GM12864 (cell line): ENCODE results near the gene ATG2B.

Source experiments
- DNase-seq: peaks from one replicate; pipeline ENCODE4 v3.0.0-alpha.2; 2011; ENCODE audit warnings: low read depth
- H3K4me3 ChIP-seq: 2 replicates; pipeline ENCODE4 v1.5.1; 2011; ENCODE audit warnings: mild to moderate bottlenecking, low read depth, low read length, control low read depth
- TF ChIP-seq, protein P1 (sequence below): IDR thresholded peaks from 2 replicates; pipeline ENCODE4 v1.5.1; 2011; ENCODE audit warnings: low read depth, mild to moderate bottlenecking, moderate library complexity, low read length, control low read depth, inconsistent platforms; ENCODE audit errors: missing control alignments

Gene ATG2B

DNA sequence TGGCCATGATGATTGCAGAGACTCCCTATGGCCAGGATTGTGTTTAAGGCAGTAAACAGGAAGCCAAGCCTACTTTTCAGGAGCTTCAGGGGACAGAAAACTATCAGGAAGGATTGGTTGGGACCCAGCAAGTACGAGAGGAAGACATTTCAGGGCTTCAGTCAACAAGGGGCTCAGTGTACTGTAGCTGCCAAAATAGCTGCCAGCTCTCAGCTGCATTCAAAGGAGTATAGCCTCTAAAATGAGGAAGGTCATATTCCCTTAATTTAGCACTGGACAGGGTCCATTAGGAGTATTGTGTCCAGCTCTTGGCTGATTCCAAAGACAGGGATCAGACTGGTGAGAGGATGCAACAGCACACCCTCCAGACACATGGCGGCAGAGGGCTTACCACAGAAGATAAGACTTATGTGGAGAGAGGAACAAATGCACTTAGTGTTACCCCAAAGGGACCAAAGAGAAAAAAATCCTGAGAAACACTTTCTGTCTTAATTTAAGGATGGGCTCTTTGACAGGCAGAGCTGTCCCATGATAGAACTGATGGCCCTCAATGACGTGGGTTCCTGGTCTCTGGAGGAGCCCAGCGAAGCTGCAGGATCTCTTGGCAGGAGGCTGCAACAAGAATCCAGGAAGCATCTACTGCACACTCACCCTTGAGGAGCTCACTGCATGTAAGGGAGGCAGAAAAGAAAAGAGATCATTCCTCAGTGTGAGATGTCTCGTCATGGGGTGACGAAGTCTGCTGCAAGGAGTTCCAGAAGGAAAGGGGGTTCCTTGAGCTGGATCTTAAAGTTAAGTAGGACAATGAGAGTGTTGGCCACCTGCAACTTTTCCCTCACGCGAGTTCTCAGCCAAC, 92.3 kb downstream of the ATG2B start:
- DNase-seq = no peak
- TF ChIP-seq, protein P1, sequence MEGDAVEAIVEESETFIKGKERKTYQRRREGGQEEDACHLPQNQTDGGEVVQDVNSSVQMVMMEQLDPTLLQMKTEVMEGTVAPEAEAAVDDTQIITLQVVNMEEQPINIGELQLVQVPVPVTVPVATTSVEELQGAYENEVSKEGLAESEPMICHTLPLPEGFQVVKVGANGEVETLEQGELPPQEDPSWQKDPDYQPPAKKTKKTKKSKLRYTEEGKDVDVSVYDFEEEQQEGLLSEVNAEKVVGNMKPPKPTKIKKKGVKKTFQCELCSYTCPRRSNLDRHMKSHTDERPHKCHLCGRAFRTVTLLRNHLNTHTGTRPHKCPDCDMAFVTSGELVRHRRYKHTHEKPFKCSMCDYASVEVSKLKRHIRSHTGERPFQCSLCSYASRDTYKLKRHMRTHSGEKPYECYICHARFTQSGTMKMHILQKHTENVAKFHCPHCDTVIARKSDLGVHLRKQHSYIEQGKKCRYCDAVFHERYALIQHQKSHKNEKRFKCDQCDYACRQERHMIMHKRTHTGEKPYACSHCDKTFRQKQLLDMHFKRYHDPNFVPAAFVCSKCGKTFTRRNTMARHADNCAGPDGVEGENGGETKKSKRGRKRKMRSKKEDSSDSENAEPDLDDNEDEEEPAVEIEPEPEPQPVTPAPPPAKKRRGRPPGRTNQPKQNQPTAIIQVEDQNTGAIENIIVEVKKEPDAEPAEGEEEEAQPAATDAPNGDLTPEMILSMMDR = no peak
- H3K4me3 ChIP-seq = no peak overlapping the region

DNA sequence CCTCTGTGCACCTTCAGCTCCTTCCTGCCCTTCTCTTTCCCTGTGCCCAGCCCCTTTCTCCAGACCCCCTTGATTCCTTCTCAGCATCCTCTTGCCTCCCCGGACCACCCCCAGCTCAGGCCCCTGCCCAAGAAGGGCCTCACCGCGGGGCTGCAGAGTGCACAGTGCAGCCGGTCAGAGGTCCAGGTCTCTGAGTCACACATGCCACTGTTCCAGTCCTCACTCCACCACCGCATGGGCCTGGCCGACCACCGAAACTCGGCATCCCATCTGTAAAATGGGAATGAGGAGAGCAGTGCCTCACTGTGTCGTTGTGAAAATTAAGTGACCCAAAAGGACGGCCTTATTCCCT, 93.8 kb downstream of the ATG2B start:
- no peak for DNase-seq
- H3K4me3 ChIP-seq = no peak overlapping the region
- TF ChIP-seq, protein P1 = no peak

DNA sequence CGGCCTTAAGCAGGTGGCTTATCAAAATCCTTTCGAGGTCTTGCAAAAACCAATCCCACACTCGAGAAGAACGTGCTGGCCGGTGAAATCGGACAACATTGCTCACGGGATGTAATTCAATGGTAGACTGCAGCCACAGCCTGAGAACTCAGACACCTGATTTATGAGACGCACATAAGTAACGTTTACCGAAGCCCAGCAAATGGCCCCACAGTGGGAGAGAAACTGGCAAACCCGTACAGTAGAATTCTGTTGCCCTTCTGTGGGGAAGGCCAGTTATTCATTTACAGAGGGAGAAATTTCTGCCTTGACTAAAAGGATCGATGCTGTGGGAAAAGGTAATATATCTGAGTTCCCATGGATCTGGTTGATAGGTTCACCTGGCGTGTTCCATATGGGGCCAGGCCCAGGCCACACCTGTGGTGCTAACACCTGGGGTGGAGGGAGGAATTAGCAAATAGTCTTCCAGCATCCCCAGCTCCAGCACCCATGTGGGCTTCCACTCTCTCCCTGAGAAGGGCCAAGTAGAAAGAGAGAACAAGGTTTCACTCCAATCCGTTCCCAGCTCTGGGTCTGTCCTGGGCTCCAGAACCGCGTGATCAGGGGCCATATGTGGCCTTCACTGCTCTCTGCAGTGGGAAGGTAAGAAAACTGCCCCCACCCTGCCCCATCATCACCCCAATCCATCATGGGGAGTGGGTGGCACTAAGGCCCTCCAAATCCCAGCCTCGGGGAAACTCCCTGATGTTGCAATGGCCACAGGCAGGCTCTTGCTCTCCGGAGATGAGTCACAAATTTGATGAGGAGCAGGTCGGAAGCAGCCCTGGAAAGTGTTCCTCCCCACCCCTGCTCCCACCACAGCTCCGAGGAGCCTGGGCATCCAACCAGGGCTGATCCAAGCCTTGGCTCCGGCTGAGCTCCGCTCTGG, 94.4 kb downstream of the ATG2B start:
- H3K4me3 ChIP-seq = no peak overlapping the region
- TF ChIP-seq, protein P1 = no peak
- no peak for DNase-seq

DNA sequence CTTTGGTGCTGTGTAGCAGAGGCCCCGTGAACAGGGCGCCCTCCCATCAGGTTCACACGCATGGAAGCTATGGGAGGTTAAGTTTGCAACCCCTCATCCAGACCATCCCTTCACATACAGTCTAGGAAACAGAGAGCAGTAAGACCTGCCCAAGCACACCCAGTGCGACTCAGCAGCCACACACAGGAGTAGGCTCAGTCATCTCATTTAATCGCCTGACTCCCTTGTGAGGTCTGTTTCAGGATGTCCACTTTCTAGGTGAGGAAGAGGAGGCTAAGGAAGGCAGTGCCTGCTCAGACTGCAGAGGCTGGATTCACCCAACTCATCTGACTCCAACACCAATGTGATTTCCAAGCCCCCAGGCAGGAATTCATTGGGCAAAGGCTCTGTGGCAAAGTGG, 95.2 kb downstream of the ATG2B start:
- DNase-seq = no peak

DNA sequence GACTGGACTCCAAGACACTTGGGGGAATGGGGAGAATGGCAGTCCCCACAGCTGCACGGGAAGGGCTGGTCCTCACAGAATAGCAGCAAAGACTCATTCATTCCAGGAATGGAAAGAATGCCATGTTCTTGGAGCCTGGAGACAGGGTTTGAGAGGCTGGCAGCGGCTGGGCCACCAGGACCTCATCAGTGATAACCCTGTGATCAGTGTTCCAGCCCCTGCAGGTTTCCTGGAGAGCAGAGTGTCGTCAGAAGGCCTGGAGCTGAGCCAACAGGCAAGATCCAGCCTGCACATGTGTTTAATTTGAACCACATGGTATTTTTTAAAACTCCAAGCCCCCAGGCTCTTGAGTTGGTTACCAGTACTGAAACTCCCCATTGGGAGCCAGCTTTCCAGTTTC, 95.8 kb downstream of the ATG2B start:
- no peak overlapping the region for H3K4me3 ChIP-seq
- TF ChIP-seq, protein P1 = no peak
- no peak for DNase-seq

More for the DNA sequence above, 95.2 kb downstream of the ATG2B start:
- TF ChIP-seq, protein P1 = no peak
- H3K4me3 ChIP-seq = no peak overlapping the region

DNA sequence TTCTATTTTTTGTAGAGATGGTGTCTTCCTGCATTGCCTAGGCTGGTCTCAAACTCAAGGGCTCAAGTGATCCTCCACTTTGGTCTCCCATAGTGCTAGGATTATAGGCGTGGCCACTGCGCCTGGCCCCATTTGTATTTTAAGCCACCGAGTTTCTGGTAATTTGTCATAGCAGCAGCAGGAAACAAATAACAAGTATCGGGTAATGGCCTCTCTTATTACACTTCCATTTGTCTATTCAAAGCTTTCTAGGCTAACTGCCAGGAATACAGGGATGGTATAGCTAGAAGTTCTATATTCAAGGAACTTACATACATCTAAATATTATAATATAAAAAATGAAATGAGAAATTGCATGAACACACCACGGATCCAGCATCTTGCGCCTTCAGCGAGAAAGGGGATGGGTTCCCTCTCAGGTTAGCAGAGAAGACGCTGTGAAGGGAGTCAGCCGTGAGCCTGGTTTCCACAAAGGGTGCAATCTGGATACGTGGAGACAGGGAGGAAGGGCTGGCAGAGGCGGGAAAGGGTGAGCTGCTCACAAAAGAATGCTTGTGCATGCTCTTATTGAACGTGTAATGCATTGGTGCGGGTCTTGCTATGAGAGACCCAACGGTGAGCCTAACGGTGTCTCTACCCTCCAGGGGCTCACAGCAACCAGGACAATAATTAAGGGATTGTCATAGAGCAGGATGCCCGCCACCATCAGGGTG, 97.6 kb downstream of the ATG2B start:
- no peak for DNase-seq
- TF ChIP-seq, protein P1 = no peak
- H3K4me3 ChIP-seq = no peak overlapping the region
